ENCODE data around the gene PDE6C. TPM values are rescaled to one million over a fixed set of nuclear protein-coding genes. Genes with fewer than 3 reads are reported as not detected.

PDE6C gene
- total and polyA plus RNA-seq, 2 of the 8 experiments (the other 6 are each of a cell fraction or from before 2014, with no cell fraction given): not detected

- TF ChIP-seq ATF2 (IDR thresholded peaks at IDR 0.05; ENCODE audit: low read length) (no peak), EGR1 (IDR thresholded peaks at IDR 0.05; ENCODE audit: borderline replicate concordance, low read depth, low read length) (no peak), SIRT6 (IDR thresholded peaks at IDR 0.05; ENCODE audit: low read length) (no peak), KDM4A (IDR thresholded peaks at IDR 0.05; ENCODE audit: low read depth, low read length, severe bottlenecking) (no peak), USF2 (IDR thresholded peaks at IDR 0.05; ENCODE audit: low read length) (no peak), YY1 (IDR thresholded peaks at IDR 0.05; ENCODE audit: low read depth, low read length) (no peak), SP1 (IDR thresholded peaks at IDR 0.05; ENCODE audit: low read depth, low read length) (no peak)
These were observed 89.5 kb downstream of the PDE6C start (continued) for GRCh38 chr10:93701866-93702209.

Measured in H1 (cell line).